H1 (cell line): ENCODE results near the gene PDZRN3. TPM values are rescaled to one million over a fixed set of nuclear protein-coding genes. Genes with fewer than 3 reads are reported as not detected.

ENCODE experiments used
- CTCF ChIA-PET: fragments of 300-600 bp; sonication (Branson Sonifier 250); formaldehyde crosslinking; loops from one replicate; lab custom pipeline; 2021; ENCODE audit not compliant: partially characterized antibody; lab: Charles Lee
- POLR2A ChIA-PET: fragments of 300-600 bp; sonication (Branson Sonifier 250); formaldehyde crosslinking; loops from one replicate; lab custom pipeline; 2021; ENCODE audit warnings: inconsistent platforms; ENCODE audit not compliant: partially characterized antibody; lab: Charles Lee
- DNase-seq, 2 experiments: peaks; one replicate each; pipeline versions ENCODE4 v3.0.0 to v3.0.0-alpha.2; 2010 to 2022; ENCODE audit warnings: low spot score in 2 of 2, low read depth in 1 of 2, mixed read lengths in 1 of 2
- FAIRE-seq: peaks from 2 replicates; lab custom pipeline; 2011; peaks lifted over from hg19 to GRCh38; lab: Jason Lieb, UNC
- H2AFZ ChIP-seq: 2 replicates; pipeline ENCODE4 v1.8.1; 2012; ENCODE audit warnings: low read length, inconsistent platforms
- H2AK5ac ChIP-seq: 2 replicates; pipeline ENCODE4 v1.6.1; 2013; ENCODE audit warnings: low read depth, low read length
- H2BK120ac ChIP-seq: replicated peaks from 2 replicates; pipeline ENCODE3; 2013; ENCODE audit warnings: low read depth, low read length, inconsistent platforms
- H2BK12ac ChIP-seq: 2 replicates; pipeline ENCODE4 v1.6.1; 2013; ENCODE audit warnings: low read depth, low read length
- H2BK15ac ChIP-seq: 2 replicates; pipeline ENCODE4 v1.6.1; 2013; ENCODE audit warnings: low read length
- H2BK20ac ChIP-seq: 2 replicates; pipeline ENCODE4 v1.6.1; 2013; ENCODE audit warnings: low read length
- H2BK5ac ChIP-seq: 2 replicates; pipeline ENCODE4 v1.6.1; 2013; ENCODE audit warnings: low read depth, low read length
- H3K14ac ChIP-seq: 2 replicates; pipeline ENCODE4 v1.6.1; 2013; ENCODE audit warnings: inconsistent platforms; ENCODE audit not compliant: insufficient read length
- H3K18ac ChIP-seq: 2 replicates; pipeline ENCODE4 v1.6.1; 2013; ENCODE audit warnings: low read length; ENCODE audit errors: extremely low read depth
- H3K23ac ChIP-seq: 2 replicates; pipeline ENCODE4 v1.6.1; 2013; ENCODE audit warnings: inconsistent platforms; ENCODE audit not compliant: insufficient read length
- H3K23me2 ChIP-seq: 2 replicates; pipeline ENCODE4 v1.6.1; 2013; ENCODE audit warnings: low read depth, low read length
- H3K27ac ChIP-seq: 2 replicates; pipeline ENCODE4 v1.6.1; 2011; ENCODE audit warnings: low read depth, low read length, inconsistent platforms
- H3K27me3 ChIP-seq, 4 experiments: replicated peaks in 1 of 4; 1 replicate in 1 of 4; 2 replicates in 3 of 4; pipeline versions ENCODE4 v1.6.1 to v1.8.1; 2011 to 2013; ENCODE audit warnings: low read length in 3 of 4, mild to moderate bottlenecking in 3 of 4, inconsistent platforms in 2 of 4, mixed read lengths in 2 of 4, moderate library complexity in 1 of 4; ENCODE audit not compliant: control insufficient read depth in 3 of 4, insufficient read depth in 3 of 4; ENCODE audit errors: extremely low read depth in 1 of 4
- H3K36me3 ChIP-seq, 4 experiments: 2 replicates each; pipeline versions ENCODE4 v1.6.1 to v1.8.1; 2011 to 2013; ENCODE audit warnings: mild to moderate bottlenecking in 4 of 4, low read length in 3 of 4, moderate library complexity in 2 of 4, control low read depth in 1 of 4, inconsistent platforms in 1 of 4; ENCODE audit not compliant: insufficient read depth in 4 of 4, control insufficient read depth in 2 of 4
- H3K4ac ChIP-seq: replicated peaks from 2 replicates; pipeline ENCODE3; 2013; ENCODE audit warnings: low read length, low read depth, mixed read lengths, inconsistent platforms; ENCODE audit not compliant: insufficient read length
- H3K4me1 ChIP-seq, 4 experiments: replicated peaks in 1 of 4; 1 replicate in 1 of 4; 2 replicates in 3 of 4; pipeline versions ENCODE4 v1.6.1 to v1.8.1; 2011 to 2013; ENCODE audit warnings: low read length in 3 of 4, inconsistent platforms in 2 of 4, mixed read lengths in 1 of 4; ENCODE audit not compliant: insufficient read depth in 4 of 4, control insufficient read depth in 3 of 4
- H3K4me2 ChIP-seq, 2 experiments: 2 replicates each; pipeline versions ENCODE4 v1.6.1 to v1.8.1; 2011 to 2013; ENCODE audit warnings: low read depth in 2 of 2, low read length in 2 of 2, control low read depth in 1 of 2, inconsistent platforms in 1 of 2, mild to moderate bottlenecking in 1 of 2; ENCODE audit not compliant: insufficient read depth in 1 of 2
- H3K4me3 ChIP-seq, 4 experiments: fragments of 200-600, 300-600 bp in 1 of 4; sonication (generic), shearing (Covaris generic), sonication (Bioruptor Twin) in 1 of 4; 2 replicates each; pipeline versions ENCODE4 v1.5.1 to v1.8.1; 2011 to 2016; ENCODE audit warnings: low read length in 4 of 4, low read depth in 3 of 4, control low read depth in 2 of 4, inconsistent platforms in 2 of 4, mild to moderate bottlenecking in 2 of 4, mixed read lengths in 1 of 4, moderate library complexity in 1 of 4; ENCODE audit not compliant: insufficient read depth in 2 of 4; ENCODE audit errors: extremely low read depth in 1 of 4
- H3K56ac ChIP-seq: replicated peaks from 2 replicates; pipeline ENCODE3; 2013; ENCODE audit warnings: low read depth, mild to moderate bottlenecking, mixed read lengths, low read length, inconsistent platforms; ENCODE audit not compliant: insufficient read length
- H3K79me1 ChIP-seq: 2 replicates; pipeline ENCODE4 v1.6.1; 2013; ENCODE audit warnings: low read depth, low read length, control low read depth
- H3K79me2 ChIP-seq, 2 experiments: 2 replicates each; pipeline versions ENCODE4 v1.6.1 to v1.8.1; 2012 to 2013; ENCODE audit warnings: low read length in 2 of 2, mild to moderate bottlenecking in 2 of 2, inconsistent platforms in 1 of 2; ENCODE audit not compliant: insufficient read depth in 2 of 2, control insufficient read depth in 1 of 2
- H3K9ac ChIP-seq, 4 experiments: replicated peaks in 1 of 4; 1 replicate in 1 of 4; 2 replicates in 3 of 4; pipeline versions ENCODE4 v1.6.1 to v1.8.1; 2011 to 2013; ENCODE audit warnings: low read depth in 3 of 4, low read length in 3 of 4, control low read depth in 2 of 4, mild to moderate bottlenecking in 2 of 4, moderate library complexity in 2 of 4, inconsistent platforms in 1 of 4; ENCODE audit errors: extremely low read depth in 1 of 4
- H3K9me3 ChIP-seq, 2 experiments: 2 replicates each; pipeline versions ENCODE4 v1.6.1 to v1.8.1; 2012 to 2013; ENCODE audit warnings: mild to moderate bottlenecking in 2 of 2, moderate library complexity in 2 of 2, control low read depth in 1 of 2, inconsistent platforms in 1 of 2, low read depth in 1 of 2, low read length in 1 of 2, mixed read lengths in 1 of 2; ENCODE audit not compliant: insufficient read depth in 2 of 2
- H4K20me1 ChIP-seq, 2 experiments: replicated peaks in 1 of 2; 2 replicates each; pipeline versions ENCODE3 to v1.8.1; 2011 to 2013; ENCODE audit warnings: inconsistent platforms in 2 of 2, low read length in 2 of 2, mild to moderate bottlenecking in 1 of 2; ENCODE audit not compliant: insufficient read depth in 2 of 2, control insufficient read depth in 1 of 2
- H4K5ac ChIP-seq: 2 replicates; pipeline ENCODE4 v1.6.1; 2013; ENCODE audit warnings: low read length, low read depth, mixed read lengths, inconsistent platforms; ENCODE audit not compliant: insufficient read length
- H4K8ac ChIP-seq: 2 replicates; pipeline ENCODE4 v1.8.0; 2013; ENCODE audit warnings: mild to moderate bottlenecking, moderate library complexity, low read length, inconsistent platforms; ENCODE audit not compliant: insufficient read depth; ENCODE audit errors: extremely low read depth
- H4K91ac ChIP-seq: replicated peaks from 2 replicates; pipeline ENCODE3; 2013; ENCODE audit warnings: low read length, mixed read lengths, inconsistent platforms; ENCODE audit not compliant: insufficient read length
- BACH1 ChIP-seq: IDR thresholded peaks from 2 replicates; pipeline ENCODE4 v1.6.1; 2012; ENCODE audit warnings: low read length, improper control_type of control experiment
- CEBPB ChIP-seq: IDR thresholded peaks from 2 replicates; pipeline ENCODE4 v1.6.1; 2012; ENCODE audit warnings: low read depth, low read length
- CHD2 ChIP-seq: IDR thresholded peaks from 2 replicates; pipeline ENCODE4 v1.6.1; 2012; ENCODE audit warnings: low read length, improper control_type of control experiment
- GABPA ChIP-seq: IDR thresholded peaks from 2 replicates; pipeline ENCODE4 v1.6.1; 2011; ENCODE audit warnings: mild to moderate bottlenecking, low read length, moderate library complexity, borderline replicate concordance; ENCODE audit not compliant: insufficient read depth
- KDM4A ChIP-seq: IDR thresholded peaks from one replicate; pipeline ENCODE4 v1.7.1; 2012; ENCODE audit warnings: low read depth, mild to moderate bottlenecking, moderate library complexity, low read length, inconsistent platforms; ENCODE audit not compliant: severe bottlenecking
- NANOG ChIP-seq: IDR thresholded peaks from 2 replicates; pipeline ENCODE4 v1.6.1; 2011; ENCODE audit warnings: low read length, low read depth, mild to moderate bottlenecking, inconsistent platforms; ENCODE audit not compliant: insufficient read depth, poor library complexity, severe bottlenecking
- NRF1 ChIP-seq: IDR thresholded peaks from 2 replicates; pipeline ENCODE4 v1.6.1; 2011; ENCODE audit warnings: mild to moderate bottlenecking, low read depth, low read length, improper control_type of control experiment
- RBBP5 ChIP-seq: IDR thresholded peaks from 2 replicates; pipeline ENCODE4 v1.7.1; 2012; ENCODE audit warnings: low read depth, mild to moderate bottlenecking, inconsistent platforms, low read length, moderate library complexity, borderline replicate concordance
- TCF12 ChIP-seq: IDR thresholded peaks from 2 replicates; pipeline ENCODE4 v1.6.1; 2011; ENCODE audit warnings: low read depth, mild to moderate bottlenecking, low read length
- ZNF274 ChIP-seq: IDR thresholded peaks from 2 replicates; pipeline ENCODE4 v1.7.0; 2012; ENCODE audit warnings: low read length, borderline replicate concordance; ENCODE audit errors: extremely low read depth
- WGBS, 2 experiments: shearing (Covaris generic) in 1 of 2; methylation state at CpG; one replicate each; pipeline versions ENCODE4 v1.1.6 to v1.1.7; 2013 to 2015; ENCODE audit warnings: low lambda C conversion rate in 2 of 2, mixed read lengths in 2 of 2, inconsistent platforms in 1 of 2, low coverage in 1 of 2, missing lambda C conversion rate in 1 of 2; ENCODE audit not compliant: insufficient replicate concordance in 2 of 2, insufficient coverage in 1 of 2, insufficient read length in 1 of 2; ENCODE audit errors: extremely low coverage in 1 of 2, missing lambda C conversion rate in 1 of 2; 5-methylcytosine and 5-hydroxymethylcytosine counted together
- polyA plus RNA-seq, 7 experiments: library from polyadenylated mRNA; depleted of rRNA in 3 of 7; stranded (reverse) in 5 of 7; unstranded in 2 of 7; fragments of >200 nt in 5 of 7; fragments of 200-250 nt in 2 of 7; gene quantifications; 1 replicate in 5 of 7; 2 replicates in 1 of 7; 4 replicates in 1 of 7; pipeline versions ENCODE4 v1.2.1 to v1.2.3, GENCODE V29; 2011 to 2013; ENCODE audit warnings: missing spikeins in 2 of 7, mixed read lengths in 2 of 7
- total RNA-seq: library from RNA; stranded (reverse); fragmentation: NEBNext Ultra II Directional; extraction: Animal tissue kit (Norgen Biotek cat#: 25700); gene quantifications from 2 replicates; pipeline ENCODE4 v1.2.1, GENCODE V29; 2021
- TF ChIP-seq, protein P1 (sequence below): IDR thresholded peaks from 2 replicates; pipeline ENCODE4 v1.6.1; 2012; ENCODE audit warnings: inconsistent platforms
- TF ChIP-seq, protein P2 (sequence below): IDR thresholded peaks from 2 replicates; pipeline ENCODE4 v1.6.1; 2011; ENCODE audit warnings: low read length, improper control_type of control experiment
- TF ChIP-seq, protein P3 (sequence below): IDR thresholded peaks from 2 replicates; pipeline ENCODE4 v1.6.1; 2011; ENCODE audit warnings: low read depth, mild to moderate bottlenecking, low read length; ENCODE audit not compliant: insufficient read depth

Gene PDZRN3
- total and polyA plus RNA-seq, 2 of the 8 experiments (the other 6 are each of a cell fraction or from before 2014, with no cell fraction given), result 4.2 to 20.5 TPM

DNA sequence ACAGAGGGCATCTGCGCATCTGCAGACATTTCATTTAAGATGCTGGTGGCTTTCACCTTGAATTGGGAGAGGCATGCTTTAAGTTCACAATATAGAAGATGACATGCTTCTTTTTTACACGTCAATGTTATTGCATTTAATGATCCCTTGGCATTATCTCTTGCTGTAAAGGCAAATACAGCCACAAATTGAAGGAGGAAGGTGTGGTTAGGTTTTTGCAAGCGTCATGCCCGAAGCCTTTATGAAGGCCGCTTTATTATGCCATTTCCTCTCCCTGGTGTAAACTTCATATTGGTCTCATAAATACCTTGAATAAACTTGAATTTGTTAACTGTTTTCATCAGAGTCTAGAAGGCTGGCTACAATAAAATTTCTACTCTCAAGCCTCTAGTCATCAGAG, 212.7 kb downstream of the PDZRN3 start:
- H3K27me3 ChIP-seq, result no peaks in the 10 kb centered on the region
- H2BK12ac ChIP-seq, result no peak overlapping the region
- H3K4me3 ChIP-seq, result no peak overlapping the region
- no peak overlapping the region for H3K18ac ChIP-seq
- H2BK5ac ChIP-seq, result no peak overlapping the region
- H2BK120ac ChIP-seq, result no peak overlapping the region
- H3K23me2 ChIP-seq, result no peaks in the 10 kb centered on the region
- H4K91ac ChIP-seq, result no peak overlapping the region
- no peak overlapping the region for H4K5ac ChIP-seq
- H2AFZ ChIP-seq, result no peak overlapping the region
- H3K79me2 ChIP-seq, result no peaks in the 10 kb centered on the region
- no peak overlapping the region for H3K27ac ChIP-seq
- H3K4me2 ChIP-seq, result no peak overlapping the region
- H4K20me1 ChIP-seq, result peaks cover 2 to 4% of the 10 kb centered on the region in 2 experiments
- no peak overlapping the region for H3K23ac ChIP-seq
- H3K4ac ChIP-seq, result no peak overlapping the region
- POLR2A ChIA-PET, result interaction anchor here (1.0 kb wide), 1 partner anchor 10 kb away, joined by 3 read pairs; no protein-coding TSS in a partner anchor
- H3K14ac ChIP-seq, result no peak overlapping the region
- no peak overlapping the region for H3K56ac ChIP-seq
- CTCF ChIA-PET, result no interaction called here
- no peak for FAIRE-seq
- no peak for DNase-seq
- no peaks in the 10 kb centered on the region; a peak in 2 of 7 replicates for H3K4me1 ChIP-seq
- no peaks in the 10 kb centered on the region for H3K9me3 ChIP-seq
- no peak overlapping the region for H4K8ac ChIP-seq
- no peak overlapping the region for H2BK20ac ChIP-seq
- no peaks in the 10 kb centered on the region for H3K79me1 ChIP-seq
- H2AK5ac ChIP-seq, result no peak overlapping the region
- 88% methylated on average over 5 of the region's 5 CpGs; no CpG with 5 or more reads in 1 of the 2 experiments for WGBS, 2 experiments
- no peak overlapping the region for H3K9ac ChIP-seq
- no peak overlapping the region for H2BK15ac ChIP-seq
- H3K36me3 ChIP-seq, result no peaks in the 10 kb centered on the region
- TF ChIP-seq RBBP5 (no peak), GABPA (no peak), KDM4A (no peak), CHD2 (no peak), NANOG (no peak), CEBPB (no peak), TCF12 (no peak), ZNF274 (no peak), NRF1 (no peak), BACH1 (no peak)
- TF ChIP-seq, protein P1, sequence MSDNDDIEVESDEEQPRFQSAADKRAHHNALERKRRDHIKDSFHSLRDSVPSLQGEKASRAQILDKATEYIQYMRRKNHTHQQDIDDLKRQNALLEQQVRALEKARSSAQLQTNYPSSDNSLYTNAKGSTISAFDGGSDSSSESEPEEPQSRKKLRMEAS, result no peak
- TF ChIP-seq, protein P2, sequence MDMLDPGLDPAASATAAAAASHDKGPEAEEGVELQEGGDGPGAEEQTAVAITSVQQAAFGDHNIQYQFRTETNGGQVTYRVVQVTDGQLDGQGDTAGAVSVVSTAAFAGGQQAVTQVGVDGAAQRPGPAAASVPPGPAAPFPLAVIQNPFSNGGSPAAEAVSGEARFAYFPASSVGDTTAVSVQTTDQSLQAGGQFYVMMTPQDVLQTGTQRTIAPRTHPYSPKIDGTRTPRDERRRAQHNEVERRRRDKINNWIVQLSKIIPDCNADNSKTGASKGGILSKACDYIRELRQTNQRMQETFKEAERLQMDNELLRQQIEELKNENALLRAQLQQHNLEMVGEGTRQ, result no peak
- TF ChIP-seq, protein P3, sequence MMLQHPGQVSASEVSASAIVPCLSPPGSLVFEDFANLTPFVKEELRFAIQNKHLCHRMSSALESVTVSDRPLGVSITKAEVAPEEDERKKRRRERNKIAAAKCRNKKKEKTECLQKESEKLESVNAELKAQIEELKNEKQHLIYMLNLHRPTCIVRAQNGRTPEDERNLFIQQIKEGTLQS, result no peak
